HUDEP-2 (cell line): Measurements from ENCODE around the gene SLC25A4.
A peak's percentile ranks its signal among the peaks of the same experiment; 100 is the strongest.
"Not testable (repeated sequence)": the region's sequence is repeated elsewhere in the genome, so short reads cannot be mapped to it uniquely, and the experiment has no call there.

ENCODE experiments used
- DNase-seq, 76 experiments: peaks; one replicate each; lab custom pipeline; 2025; ENCODE audit not compliant: unreplicated experiment in 76 of 76; lab: John Stamatoyannopoulos, UW

SLC25A4 gene

GRCh38 chr4:185142912-185143600 lies at the start of gene SLC25A4:
Gene SLC25A4, plus strand, starts transcription at chr4:185143266. Its CDS starts 107 bp downstream, at chr4:185143373.
- DNase-seq: peak in 75 of 76 experiments; percentile 2 to 85 (median 68)

- no peak for DNase-seq
Measured at GRCh38 chr4:185093603-185094002, 49.5 kb upstream of the SLC25A4 start.

- DNase-seq: peak in 15 of 76 experiments; percentile 0 to 24 (median 7)
Measured at GRCh38 chr4:185096032-185096653, 46.9 kb upstream of the SLC25A4 start.

- no peak for DNase-seq
Measured at GRCh38 chr4:185098474-185098873, 44.6 kb upstream of the SLC25A4 start.

- no peak for DNase-seq
Measured at GRCh38 chr4:185099024-185099682, 43.9 kb upstream of the SLC25A4 start.

GRCh38 chr4:185099940-185100339 lies 43.1 kb upstream of the SLC25A4 start:
- no peak for DNase-seq

GRCh38 chr4:185100423-185100822 lies 42.6 kb upstream of the SLC25A4 start:
- no peak for DNase-seq

GRCh38 chr4:185101354-185101890 lies 41.6 kb upstream of the SLC25A4 start:
- no peak for DNase-seq

- no peak for DNase-seq
Measured at GRCh38 chr4:185104733-185105132, 38.3 kb upstream of the SLC25A4 start.

GRCh38 chr4:185106353-185106752 lies 36.7 kb upstream of the SLC25A4 start:
- DNase-seq: no peak

GRCh38 chr4:185107574-185107973 lies 35.5 kb upstream of the SLC25A4 start:
- not testable (repeated sequence) for DNase-seq

- no peak for DNase-seq
Measured at GRCh38 chr4:185108185-185108584, 34.9 kb upstream of the SLC25A4 start.

GRCh38 chr4:185108669-185109068 lies 34.4 kb upstream of the SLC25A4 start:
- DNase-seq: no peak

GRCh38 chr4:185109736-185110135 lies 33.3 kb upstream of the SLC25A4 start:
- DNase-seq: no peak

- no peak for DNase-seq
Measured at GRCh38 chr4:185110375-185110823, 32.7 kb upstream of the SLC25A4 start.

- DNase-seq: no peak
Measured at GRCh38 chr4:185112104-185112503, 31.0 kb upstream of the SLC25A4 start.

- no peak for DNase-seq
Measured at GRCh38 chr4:185113340-185113739, 29.7 kb upstream of the SLC25A4 start.

GRCh38 chr4:185115827-185116232 lies 27.2 kb upstream of the SLC25A4 start:
- peak in 73 of 76 experiments; percentile 14 to 92 (median 67) for DNase-seq

- DNase-seq: peak in 2 of 76 experiments; percentile 6 to 8
Measured at GRCh38 chr4:185117300-185117934, 25.6 kb upstream of the SLC25A4 start.

- no peak for DNase-seq
Measured at GRCh38 chr4:185118876-185119275, 24.2 kb upstream of the SLC25A4 start.

GRCh38 chr4:185119467-185119866 lies 23.6 kb upstream of the SLC25A4 start:
- DNase-seq: not testable (repeated sequence)
